Epithelial cell of proximal tubule (primary cell): Measurements from ENCODE around the gene VSX1. TPM values are rescaled to one million over a fixed set of nuclear protein-coding genes. Genes with fewer than 3 reads are reported as not detected.

Experiments used
- DNase-seq: peaks from one replicate; pipeline ENCODE4 v3.0.0-alpha.2; 2011; ENCODE audit warnings: low read depth
- H3K4me3 ChIP-seq: 2 replicates; pipeline ENCODE4 v1.5.1; 2011; ENCODE audit warnings: low read depth, mild to moderate bottlenecking, low read length
- total RNA-seq: library from RNA; depleted of rRNA; stranded (reverse); fragments of >200 nt; gene quantifications from 2 replicates; pipeline ENCODE4 v1.2.3, GENCODE V29; 2015
- TF ChIP-seq, protein P1 (sequence below): conservative IDR thresholded peaks from 2 replicates; pipeline ENCODE4 v1.5.1; 2012; ENCODE audit warnings: low read depth, mild to moderate bottlenecking, low read length

The VSX1 gene
- total RNA-seq, 1 donor from 2014 or later = not detected

DNA sequence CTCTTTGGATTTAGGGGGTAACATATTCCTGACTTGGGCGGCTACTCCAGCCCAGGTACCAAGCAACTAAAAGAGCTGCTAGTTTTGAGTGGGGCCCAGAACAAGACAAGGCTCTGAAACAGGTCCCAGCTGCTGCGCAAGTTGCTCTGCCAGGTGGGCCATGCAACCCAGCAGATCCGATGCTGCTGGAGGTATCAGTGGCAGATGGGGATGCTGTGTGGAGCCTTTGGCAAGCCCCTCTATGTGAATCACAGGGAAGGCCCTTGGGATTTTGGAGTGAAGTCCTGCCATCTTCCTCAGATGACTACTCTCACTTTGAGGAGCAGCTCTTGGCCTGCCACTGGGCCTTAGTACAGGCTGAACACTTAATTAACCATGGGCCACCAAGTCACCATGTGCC is 43.7 kb upstream of the VSX1 start:
- no peak for DNase-seq
- TF ChIP-seq, protein P1, sequence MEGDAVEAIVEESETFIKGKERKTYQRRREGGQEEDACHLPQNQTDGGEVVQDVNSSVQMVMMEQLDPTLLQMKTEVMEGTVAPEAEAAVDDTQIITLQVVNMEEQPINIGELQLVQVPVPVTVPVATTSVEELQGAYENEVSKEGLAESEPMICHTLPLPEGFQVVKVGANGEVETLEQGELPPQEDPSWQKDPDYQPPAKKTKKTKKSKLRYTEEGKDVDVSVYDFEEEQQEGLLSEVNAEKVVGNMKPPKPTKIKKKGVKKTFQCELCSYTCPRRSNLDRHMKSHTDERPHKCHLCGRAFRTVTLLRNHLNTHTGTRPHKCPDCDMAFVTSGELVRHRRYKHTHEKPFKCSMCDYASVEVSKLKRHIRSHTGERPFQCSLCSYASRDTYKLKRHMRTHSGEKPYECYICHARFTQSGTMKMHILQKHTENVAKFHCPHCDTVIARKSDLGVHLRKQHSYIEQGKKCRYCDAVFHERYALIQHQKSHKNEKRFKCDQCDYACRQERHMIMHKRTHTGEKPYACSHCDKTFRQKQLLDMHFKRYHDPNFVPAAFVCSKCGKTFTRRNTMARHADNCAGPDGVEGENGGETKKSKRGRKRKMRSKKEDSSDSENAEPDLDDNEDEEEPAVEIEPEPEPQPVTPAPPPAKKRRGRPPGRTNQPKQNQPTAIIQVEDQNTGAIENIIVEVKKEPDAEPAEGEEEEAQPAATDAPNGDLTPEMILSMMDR = no peak
- no peak overlapping the region for H3K4me3 ChIP-seq

DNA sequence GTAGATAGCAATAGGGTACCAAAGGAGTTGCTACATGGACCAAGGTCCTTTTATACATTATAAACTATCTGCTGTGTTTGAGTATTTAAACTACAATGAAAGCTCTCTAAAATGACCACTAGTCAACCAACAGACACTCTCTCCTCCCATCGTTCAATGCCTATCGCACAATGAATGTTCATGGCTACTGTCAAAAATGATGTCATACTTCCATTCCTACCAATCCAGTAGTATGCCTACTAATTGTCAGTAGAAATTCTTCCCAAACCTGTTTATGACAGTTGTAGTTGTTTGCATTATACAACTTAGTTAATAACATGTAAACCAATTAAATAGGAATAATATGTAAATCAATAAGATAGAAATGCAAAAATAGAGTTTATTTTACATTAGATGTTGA is 39.0 kb upstream of the VSX1 start:
- H3K4me3 ChIP-seq = no peak overlapping the region
- no peak for DNase-seq
- TF ChIP-seq, protein P1 = no peak

DNA sequence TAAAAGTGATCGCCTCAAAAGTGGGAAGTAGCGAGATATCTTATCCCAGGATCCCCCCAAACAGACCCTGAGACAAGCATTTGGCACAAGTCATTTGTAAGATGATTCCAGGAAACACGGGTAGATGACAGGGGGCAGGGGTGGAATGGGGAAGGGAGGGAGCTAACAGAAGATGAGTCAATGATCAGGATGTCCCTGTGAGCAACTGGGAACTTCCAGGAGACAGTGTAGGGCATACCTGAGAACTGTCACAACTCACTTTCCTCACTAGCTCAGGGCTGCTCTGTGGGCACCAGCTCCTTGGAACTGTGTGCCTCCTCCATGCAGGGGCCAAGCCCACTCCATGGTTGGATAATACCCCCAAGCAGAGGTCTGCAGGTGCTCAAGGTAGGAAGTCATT is 38.5 kb upstream of the VSX1 start:
- TF ChIP-seq, protein P1 = no peak
- no peak overlapping the region for H3K4me3 ChIP-seq
- no peak for DNase-seq

DNA sequence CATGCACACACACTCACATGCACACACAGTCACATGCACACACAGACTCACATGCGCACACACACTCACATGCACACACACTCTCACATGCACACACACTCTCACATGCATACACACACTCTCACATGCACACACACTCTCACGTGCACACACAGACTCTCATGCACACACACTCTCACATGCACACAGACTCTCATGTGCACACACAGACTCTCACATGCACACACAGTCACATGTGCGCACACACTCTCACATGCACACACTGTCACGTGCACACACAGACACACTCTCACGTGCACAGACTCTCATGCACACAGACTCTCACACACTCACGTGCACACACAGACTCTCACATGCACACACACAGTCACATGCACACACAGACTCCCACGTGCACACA is 36.6 kb upstream of the VSX1 start:
- TF ChIP-seq, protein P1 = no peak
- H3K4me3 ChIP-seq = no peak overlapping the region
- DNase-seq = no peak

DNA sequence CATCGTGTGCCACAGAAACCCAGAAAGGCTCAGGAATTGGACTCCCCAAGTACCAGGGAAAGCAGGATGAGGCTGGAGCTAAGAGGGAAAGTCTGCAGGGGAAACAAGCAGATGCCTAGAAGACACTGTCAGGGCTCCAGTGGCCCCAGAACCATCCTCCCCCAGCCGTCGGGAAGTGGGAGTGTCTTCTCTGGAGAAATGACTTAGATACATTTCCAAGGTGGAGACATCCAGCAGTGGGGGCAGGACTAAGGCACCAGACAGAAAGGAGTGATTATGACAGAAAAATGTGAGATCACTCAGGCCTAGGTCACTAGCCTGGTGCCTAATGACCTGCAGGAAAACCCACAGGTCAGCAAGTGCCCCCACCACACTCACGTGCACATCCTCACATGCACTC is 36.0 kb upstream of the VSX1 start:
- no peak for DNase-seq
- TF ChIP-seq, protein P1 = no peak
- no peak overlapping the region for H3K4me3 ChIP-seq

DNA sequence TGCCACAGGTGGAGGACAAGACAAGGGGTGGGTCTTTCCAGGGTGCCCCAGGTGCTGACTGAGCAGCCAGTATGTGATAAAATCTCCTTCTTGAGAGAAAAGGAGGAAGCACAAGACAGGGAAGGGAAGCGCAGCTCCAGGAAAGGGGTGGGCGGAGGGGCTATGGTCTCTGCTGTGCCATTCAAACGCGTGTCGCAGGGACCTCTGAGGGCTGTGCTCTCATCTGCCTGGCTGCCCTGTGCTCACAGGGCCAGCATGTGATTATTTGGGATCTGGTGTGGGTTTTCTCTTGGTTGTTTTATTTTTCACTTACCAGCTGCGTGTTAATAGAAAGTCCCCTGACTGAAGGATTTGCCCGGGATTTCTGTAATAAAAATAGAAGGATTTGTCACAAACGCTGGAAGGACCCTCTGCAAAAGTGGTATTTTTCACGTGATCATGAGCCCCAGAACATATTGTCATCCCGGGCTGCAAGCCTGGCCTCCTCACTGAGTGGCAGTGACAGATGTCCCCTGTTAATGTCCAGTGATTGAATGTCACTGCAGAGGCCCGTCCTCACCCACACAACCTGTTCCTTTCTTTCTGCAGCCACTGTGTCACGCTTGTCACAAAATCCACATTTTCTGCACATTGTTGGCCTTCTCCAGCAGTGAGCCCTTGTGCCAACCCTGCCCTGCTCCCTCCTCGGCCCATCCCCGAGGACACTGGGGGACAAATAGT is 35.0 kb upstream of the VSX1 start:
- TF ChIP-seq, protein P1 = no peak
- DNase-seq = no peak
- no peak overlapping the region for H3K4me3 ChIP-seq

DNA sequence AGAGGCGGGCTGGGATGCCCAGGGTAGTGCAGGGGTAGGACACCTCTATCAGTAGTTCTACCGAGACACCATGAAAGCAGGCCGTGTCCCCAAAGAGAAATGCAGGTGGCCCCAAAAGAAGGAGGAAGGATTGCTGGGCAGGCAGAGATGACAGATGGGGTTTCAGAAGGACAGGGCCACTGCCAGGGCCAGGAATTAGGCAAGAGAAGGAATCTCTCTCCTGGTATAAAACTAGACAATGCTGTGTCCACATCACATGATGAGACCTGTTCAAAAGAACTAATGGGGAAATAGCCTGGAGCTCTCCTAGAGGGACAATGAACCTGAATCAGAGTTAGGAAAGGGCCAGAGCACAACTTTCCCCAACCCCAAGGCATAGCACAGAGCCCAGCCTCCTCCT is 21.6 kb upstream of the VSX1 start:
- DNase-seq = no peak
- no peak overlapping the region for H3K4me3 ChIP-seq
- TF ChIP-seq, protein P1 = no peak
